SH-SY5Y (cell line): Measurements from ENCODE around the gene TMEM235.

Experiments
- GATA2 ChIP-seq: IDR thresholded peaks from 2 replicates; pipeline ENCODE4 v1.6.1; 2011; ENCODE audit warnings: mild to moderate bottlenecking, low read depth, low read length
- GATA3 ChIP-seq: IDR thresholded peaks from 2 replicates; pipeline ENCODE4 v1.6.1; 2011; ENCODE audit warnings: low read depth, mild to moderate bottlenecking, low read length, moderate library complexity

DNA sequence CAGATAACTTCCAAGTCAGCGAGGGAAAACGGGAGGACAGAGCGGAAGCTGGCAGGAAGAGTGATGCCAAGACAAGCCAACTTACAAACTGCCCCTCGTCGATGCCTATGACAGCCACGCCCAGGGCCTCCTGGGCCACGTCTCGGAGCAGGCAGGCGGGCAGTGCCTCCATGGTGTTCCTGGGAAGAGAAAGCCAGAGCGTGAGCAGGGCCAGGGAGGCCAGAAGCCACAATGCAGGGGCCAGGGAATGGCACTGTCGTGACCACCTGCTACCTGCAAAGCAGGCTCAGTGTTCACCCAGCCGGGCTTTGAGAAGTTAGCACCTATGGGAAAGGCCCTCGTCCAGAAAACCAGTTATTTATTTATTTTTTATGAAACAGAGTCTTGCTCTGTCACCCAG, 48.9 kb upstream of the TMEM235 start:
- TF ChIP-seq GATA2 (no peak), GATA3 (no peak)
